Measurements from ENCODE around the gene CGB2.

- TF ChIP-seq, protein P1, sequence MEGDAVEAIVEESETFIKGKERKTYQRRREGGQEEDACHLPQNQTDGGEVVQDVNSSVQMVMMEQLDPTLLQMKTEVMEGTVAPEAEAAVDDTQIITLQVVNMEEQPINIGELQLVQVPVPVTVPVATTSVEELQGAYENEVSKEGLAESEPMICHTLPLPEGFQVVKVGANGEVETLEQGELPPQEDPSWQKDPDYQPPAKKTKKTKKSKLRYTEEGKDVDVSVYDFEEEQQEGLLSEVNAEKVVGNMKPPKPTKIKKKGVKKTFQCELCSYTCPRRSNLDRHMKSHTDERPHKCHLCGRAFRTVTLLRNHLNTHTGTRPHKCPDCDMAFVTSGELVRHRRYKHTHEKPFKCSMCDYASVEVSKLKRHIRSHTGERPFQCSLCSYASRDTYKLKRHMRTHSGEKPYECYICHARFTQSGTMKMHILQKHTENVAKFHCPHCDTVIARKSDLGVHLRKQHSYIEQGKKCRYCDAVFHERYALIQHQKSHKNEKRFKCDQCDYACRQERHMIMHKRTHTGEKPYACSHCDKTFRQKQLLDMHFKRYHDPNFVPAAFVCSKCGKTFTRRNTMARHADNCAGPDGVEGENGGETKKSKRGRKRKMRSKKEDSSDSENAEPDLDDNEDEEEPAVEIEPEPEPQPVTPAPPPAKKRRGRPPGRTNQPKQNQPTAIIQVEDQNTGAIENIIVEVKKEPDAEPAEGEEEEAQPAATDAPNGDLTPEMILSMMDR (IDR thresholded peaks at IDR 0.05): no peak
- TF ChIP-seq POLR2A (IDR thresholded peaks at IDR 0.05): no peak
- TF ChIP-seq EP300 (IDR thresholded peaks at IDR 0.05; ENCODE audit: low read depth): no peak
These were observed 14.5 kb upstream of the CGB2 start, which contains the start of gene LHB for GRCh38 chr19:49017041-49017665.
